HG03469 (cell line): ENCODE results near the gene ARHGAP44.
"Not testable (repeated sequence)": the region's sequence is repeated elsewhere in the genome, so short reads cannot be mapped to it uniquely, and the experiment has no call there.

Source experiments
- ATAC-seq: cut with Tn5 transposase; IDR thresholded peaks from one replicate; pipeline ENCODE4 v1.9.1; 2021; ENCODE audit warnings: mild to moderate bottlenecking, moderate library complexity, moderate number of reproducible peaks; ENCODE audit not compliant: unreplicated experiment

The ARHGAP44 gene

GRCh38 chr17:12814718-12815117 is 25.4 kb downstream of the ARHGAP44 start:
- ATAC-seq = no peak

GRCh38 chr17:12815642-12816141 is 26.4 kb downstream of the ARHGAP44 start:
- peak; percentile 99 for ATAC-seq

- ATAC-seq = no peak
Measured at GRCh38 chr17:12821376-12821940, 32.2 kb downstream of the ARHGAP44 start.

GRCh38 chr17:12826431-12826830 is 37.1 kb downstream of the ARHGAP44 start:
- no peak for ATAC-seq

- no peak for ATAC-seq
Measured at GRCh38 chr17:12830777-12831247, 41.5 kb downstream of the ARHGAP44 start.

GRCh38 chr17:12831839-12832238 is 42.5 kb downstream of the ARHGAP44 start:
- ATAC-seq = no peak

- no peak for ATAC-seq
Measured at GRCh38 chr17:12839042-12839441, 49.7 kb downstream of the ARHGAP44 start.

- no peak for ATAC-seq
Measured at GRCh38 chr17:12842936-12843335, 53.6 kb downstream of the ARHGAP44 start.

- ATAC-seq = no peak
Measured at GRCh38 chr17:12850996-12851395, 61.7 kb downstream of the ARHGAP44 start.

GRCh38 chr17:12851901-12852435 is 62.7 kb downstream of the ARHGAP44 start:
- no peak for ATAC-seq

GRCh38 chr17:12853921-12854320 is 64.6 kb downstream of the ARHGAP44 start:
- no peak for ATAC-seq

GRCh38 chr17:12856416-12856815 is 67.1 kb downstream of the ARHGAP44 start:
- ATAC-seq = no peak

GRCh38 chr17:12857592-12857991 is 68.3 kb downstream of the ARHGAP44 start:
- ATAC-seq = no peak

- peak; percentile 79 for ATAC-seq
Measured at GRCh38 chr17:12859520-12859919, 70.2 kb downstream of the ARHGAP44 start.

- no peak for ATAC-seq
Measured at GRCh38 chr17:12865769-12866168, 76.5 kb downstream of the ARHGAP44 start.

GRCh38 chr17:12866244-12866643 is 76.9 kb downstream of the ARHGAP44 start:
- peak; percentile 50 for ATAC-seq

- no peak for ATAC-seq
Measured at GRCh38 chr17:12867726-12868125, 78.4 kb downstream of the ARHGAP44 start.

GRCh38 chr17:12873415-12874125 is 84.3 kb downstream of the ARHGAP44 start:
- ATAC-seq = not testable (repeated sequence)

- no peak for ATAC-seq
Measured at GRCh38 chr17:12877953-12878669, 88.8 kb downstream of the ARHGAP44 start.

- not testable (repeated sequence) for ATAC-seq
Measured at GRCh38 chr17:12879096-12879495, 89.8 kb downstream of the ARHGAP44 start.

- no peak for ATAC-seq
Measured at GRCh38 chr17:12883472-12883871, 94.2 kb downstream of the ARHGAP44 start.
